ENCODE results near the gene ZNF99.
"Not testable (repeated sequence)": the region's sequence is repeated elsewhere in the genome, so short reads cannot be mapped to it uniquely, and the experiment has no call there.

The ZNF99 gene

DNA sequence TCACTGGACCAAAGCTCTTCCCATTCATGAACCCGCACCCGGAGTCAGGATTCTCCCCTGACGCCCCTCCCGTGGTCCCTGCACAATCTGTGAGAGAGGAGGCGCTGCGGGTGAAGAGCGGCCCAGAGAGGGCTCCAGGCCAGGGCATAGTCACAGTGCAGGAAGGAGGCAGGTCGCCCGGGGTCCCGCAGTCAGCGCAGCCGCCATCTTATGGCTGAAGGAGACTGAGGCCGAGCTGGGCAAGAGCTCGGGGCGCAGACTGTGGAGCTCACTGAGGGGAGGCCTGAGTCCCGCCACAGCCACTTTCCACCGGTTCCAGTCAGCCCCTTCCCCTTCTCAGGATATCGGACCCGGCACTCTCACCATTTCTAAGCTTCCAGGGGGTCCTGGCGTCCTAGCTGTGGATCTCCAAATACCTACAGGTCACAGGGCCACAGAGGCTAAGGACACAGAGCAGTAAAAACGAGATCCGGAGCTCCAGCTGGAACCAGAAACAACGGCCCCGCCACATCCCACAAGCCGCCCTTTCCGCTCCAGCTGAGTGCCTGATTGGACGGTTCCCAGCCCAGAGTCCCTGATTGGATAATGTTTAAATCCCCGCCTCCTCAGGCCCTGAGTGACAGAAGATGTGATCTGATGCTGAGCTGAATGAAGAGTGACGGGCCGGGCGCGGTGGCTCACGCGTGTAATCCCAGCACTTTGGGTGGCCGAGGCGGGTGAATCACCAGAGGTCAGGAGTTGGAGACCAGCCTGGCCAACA is at the start of gene ZNF99:
Gene ZNF99, minus strand, starts transcription at position 501 of the 760 bp plus-strand sequence. Its CDS starts 135 bp downstream, at position 366.
- DNase-seq (ENCODE audit: low read depth in 2 of 2, low spot score in 1 of 2): no peak

DNA sequence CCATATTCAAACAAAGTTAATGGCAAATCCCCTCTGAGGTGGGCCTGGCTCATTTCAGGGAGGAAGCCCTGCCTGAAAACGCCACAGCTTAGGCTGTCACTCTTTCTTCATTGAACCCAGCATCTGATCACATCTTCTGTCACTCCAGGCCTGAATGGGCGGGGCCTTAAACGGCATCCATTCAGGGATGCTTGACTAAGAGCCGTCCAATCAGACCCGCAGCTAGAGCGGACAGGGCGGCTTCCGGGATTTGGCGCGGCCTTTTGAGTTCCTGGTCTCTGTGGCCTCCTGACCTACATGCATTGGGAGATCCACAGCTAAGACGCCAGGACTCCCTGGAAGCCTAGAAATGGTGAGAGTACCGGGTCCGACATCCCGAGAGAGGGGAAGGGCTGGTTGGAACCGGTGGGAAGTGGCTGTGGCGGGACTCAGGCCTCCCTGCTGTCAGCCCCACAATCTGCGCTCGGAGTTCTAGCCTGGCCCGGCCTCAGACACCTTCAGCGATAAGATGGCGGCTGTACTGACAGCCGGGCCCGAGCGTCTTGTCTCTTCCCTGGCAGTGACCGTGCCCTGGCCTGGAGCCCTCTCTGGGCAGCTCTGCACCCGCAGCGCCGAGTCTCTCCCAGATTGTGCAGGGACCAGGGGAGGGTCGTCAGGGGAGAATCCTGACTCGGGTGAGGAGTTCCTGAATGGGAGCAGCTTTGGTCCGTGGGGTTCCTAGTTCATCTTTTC is 48.2 kb upstream of the ZNF99 start, which contains the start of gene ZNF723:
Gene ZNF723, plus strand, starts transcription at position 261 of the 732 bp plus-strand sequence. Its CDS starts 89 bp downstream, at position 350.
- DNase-seq (ENCODE audit: low read depth in 2 of 2, low spot score in 1 of 2): no peak

DNA sequence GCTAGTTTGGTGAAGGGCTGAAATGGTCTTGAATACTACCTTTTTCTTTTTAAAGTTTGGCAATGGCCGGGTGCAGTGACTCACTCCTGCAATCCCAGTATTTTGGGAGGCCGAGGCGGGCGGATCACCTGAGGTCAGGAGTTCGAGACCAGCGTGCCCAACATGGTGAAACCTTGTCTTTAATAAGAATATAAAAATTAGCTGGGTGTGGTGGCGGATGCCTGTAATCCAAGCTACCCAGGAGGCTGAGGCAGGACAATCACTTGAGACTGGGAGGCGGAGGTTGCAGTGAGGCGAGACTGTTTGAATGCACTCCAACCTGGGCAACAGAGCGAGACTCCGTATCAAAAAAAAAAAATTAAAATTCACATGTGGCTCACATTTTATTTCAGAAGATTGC is 47.3 kb upstream of the ZNF99 start:
- DNase-seq (ENCODE audit: low read depth in 2 of 2, low spot score in 1 of 2): no peak

DNA sequence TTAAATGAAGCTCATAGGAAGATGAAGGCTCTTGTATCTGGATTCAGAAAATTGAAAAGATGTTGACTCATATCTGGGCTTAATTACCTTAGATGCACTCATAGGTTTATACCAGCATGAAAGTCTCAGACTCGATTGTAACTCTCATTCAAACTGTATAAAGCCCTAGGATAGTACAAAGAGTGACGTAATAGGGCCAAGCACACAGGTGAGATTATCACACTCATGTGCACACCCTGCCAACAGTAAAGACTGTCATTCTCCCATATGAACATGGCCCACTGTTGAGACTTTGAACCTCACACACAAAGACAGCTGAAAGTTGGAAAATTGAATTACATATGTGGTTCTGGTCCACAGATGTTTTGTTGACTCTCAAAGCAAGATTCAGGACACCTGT is 30.2 kb upstream of the ZNF99 start:
- no peak for DNase-seq (ENCODE audit: low read depth in 2 of 2, low spot score in 1 of 2)

DNA sequence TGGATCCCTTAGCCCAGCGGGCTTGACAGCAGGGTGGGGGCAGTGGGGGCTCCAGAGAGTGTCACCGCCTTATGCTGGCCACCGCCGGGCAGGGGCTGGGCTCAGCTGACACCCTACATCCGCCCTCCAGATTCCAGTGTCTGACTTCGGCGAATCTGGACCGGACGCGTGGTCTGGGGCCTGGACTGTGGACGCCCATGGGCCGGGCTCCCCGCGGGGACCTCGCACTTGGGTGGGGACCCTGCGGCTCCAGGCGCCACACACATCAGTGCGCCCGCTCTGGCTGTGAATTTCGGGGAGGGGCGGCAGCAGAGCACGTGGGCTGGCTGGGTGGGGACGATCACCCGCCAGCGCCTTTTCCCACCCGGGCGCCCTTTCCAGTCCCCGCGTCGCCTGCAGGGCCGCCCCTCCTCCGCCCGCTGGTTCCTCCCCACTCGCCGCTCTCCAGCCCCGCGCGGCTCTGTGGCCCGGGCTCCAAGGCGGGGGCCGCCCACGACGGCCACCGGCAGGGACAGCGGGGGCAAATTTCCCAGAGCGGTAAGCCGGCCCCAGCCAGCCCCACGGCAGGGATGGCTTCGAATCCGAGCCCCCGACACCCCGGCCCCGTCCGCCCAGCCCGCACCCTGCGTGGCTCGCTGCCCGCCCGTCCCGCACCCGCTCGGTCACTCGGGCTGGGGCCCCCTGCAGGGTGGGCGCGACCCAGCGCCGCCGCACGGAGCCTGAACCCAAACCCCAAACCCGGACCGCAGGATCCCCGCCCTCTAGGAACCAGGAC is 23.3 kb upstream of the ZNF99 start:
- DNase-seq (ENCODE audit: low read depth in 2 of 2, low spot score in 1 of 2): no peak

DNA sequence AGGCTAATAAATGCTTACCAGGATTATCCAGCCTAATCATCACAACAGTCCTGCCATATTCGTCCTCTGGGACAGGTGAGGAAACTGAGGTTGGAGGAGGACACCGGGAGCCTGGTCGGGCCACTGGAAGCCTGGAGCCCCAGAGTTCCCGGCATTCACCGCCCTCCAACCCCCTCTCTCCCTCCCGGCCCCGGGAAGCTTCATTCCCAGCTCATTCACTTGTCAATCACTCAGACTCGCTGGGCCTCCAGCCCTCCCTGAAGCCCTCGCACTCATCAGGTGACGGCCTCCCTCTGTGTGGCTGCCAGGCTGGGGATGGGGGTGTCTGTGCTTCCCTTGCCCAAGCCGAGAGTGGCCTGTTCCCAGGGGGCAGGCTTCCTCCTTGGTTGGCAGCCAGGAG is 22.5 kb upstream of the ZNF99 start:
- no peak for DNase-seq (ENCODE audit: low read depth in 2 of 2, low spot score in 1 of 2)

DNA sequence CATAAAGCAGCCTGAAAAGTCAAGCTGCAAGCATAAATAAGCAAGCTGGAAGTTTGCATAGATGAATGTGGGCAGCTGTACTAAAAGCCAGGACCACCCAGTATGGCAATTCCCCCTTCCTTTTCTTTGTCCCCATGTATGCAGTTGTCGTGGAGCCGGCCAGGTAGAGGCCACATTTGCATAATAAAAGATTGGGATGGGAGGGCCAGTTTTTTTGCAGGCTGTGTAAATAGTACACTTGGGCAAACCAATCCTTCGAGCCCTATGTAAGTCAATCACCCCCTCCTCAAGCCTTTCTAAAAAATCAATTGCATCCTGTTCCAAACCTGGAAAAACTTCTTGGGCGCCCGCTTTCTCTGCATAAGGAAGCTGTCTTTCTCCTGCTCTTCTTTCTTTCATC is 13.1 kb upstream of the ZNF99 start:
- DNase-seq (ENCODE audit: low read depth in 2 of 2, low spot score in 1 of 2): no peak

DNA sequence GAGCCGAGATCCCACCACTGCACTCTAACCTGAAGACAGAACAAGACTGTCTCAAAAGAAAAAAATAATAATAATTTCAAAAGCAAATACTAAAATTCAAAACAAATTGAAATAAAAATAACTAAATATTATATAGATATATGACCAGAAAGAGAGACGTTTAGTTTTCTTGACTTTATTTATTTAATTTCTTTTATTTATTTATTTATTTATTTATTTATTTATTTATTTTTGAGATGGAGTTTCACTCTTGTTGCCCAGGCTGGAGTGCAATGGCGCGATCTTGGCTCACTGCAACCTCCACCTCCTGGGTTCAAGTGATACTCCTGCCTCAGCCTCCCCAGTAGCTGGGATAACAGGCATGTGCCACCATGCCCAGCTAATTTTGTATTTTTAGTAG is 8.9 kb upstream of the ZNF99 start:
- DNase-seq (ENCODE audit: low read depth in 2 of 2, low spot score in 1 of 2): not testable (repeated sequence)

DNA sequence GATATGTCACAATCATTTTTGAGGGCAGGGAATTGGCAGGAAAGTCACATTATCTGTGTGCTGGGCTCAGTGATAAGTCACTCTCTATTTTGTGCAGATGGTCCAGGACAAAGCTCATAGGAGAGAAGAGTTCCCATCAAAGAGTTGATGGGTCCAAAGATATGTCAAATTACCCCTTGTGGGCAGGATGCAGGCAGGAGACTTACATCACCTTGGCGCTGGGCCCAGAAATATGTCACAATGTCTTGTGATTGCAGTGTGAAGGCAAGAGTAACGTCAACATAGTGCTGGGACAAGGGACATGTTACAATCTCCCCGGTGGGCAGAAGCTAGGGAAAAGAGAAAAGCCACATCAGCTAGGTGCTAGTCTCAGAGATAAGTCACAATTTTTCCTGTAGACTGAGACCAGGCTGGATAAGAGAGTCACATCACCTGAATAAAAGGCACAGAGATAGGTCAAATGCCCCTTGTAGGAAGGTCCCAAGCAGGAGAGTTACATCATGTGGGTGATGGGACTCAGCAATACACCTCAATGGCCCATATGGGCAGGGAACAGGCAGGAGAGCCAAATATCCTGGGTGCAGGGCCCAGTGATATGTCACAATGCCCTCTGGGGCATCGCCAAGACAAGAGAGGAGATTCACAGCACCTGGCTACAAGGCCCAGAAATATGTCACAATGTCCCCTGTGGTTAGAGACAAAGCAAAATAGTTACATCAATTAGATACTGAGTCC is 47.9 kb downstream of the ZNF99 start:
- no peak for DNase-seq (ENCODE audit: low read depth in 2 of 2, low spot score in 1 of 2)

DNA sequence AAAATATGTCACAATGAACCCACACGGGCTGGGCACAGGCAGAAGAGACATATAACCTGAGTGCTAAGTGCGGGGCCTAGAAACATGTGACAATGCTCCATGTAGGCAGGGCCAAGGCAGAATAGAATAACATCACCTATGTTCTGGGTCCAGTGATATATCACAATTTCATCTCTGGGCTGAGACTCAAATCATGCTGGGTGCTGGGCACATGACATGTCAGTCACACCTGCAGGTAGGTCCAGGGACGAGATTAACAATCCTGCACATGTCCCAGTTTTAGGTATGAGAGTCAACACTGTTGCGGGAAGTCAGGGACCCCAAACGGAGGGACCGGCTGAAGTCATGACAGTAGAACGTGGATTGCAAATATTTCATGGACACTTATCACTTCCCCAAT is 50.3 kb downstream of the ZNF99 start:
- no peak for DNase-seq (ENCODE audit: low read depth in 2 of 2, low spot score in 1 of 2)

DNA sequence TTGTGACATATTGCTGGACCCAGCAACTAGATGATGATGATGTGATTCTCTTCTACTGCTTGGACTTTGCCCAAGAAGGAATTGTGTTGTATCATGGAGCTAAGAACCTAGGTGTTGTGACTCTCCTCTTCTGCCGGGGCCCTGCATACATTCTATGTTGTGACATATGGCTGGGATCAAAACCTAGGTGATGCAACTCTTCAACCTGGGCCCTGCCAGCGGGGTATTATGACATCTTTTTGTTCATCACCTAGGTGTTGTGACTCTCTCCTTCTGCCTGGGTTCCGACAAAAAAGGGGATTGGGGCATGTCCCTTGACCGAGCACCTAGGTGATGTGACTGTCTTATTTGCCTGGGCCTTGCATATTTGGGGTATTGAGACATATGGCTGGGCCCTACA is 55.7 kb downstream of the ZNF99 start:
- DNase-seq (ENCODE audit: low read depth in 2 of 2, low spot score in 1 of 2): not testable (repeated sequence)

DNA sequence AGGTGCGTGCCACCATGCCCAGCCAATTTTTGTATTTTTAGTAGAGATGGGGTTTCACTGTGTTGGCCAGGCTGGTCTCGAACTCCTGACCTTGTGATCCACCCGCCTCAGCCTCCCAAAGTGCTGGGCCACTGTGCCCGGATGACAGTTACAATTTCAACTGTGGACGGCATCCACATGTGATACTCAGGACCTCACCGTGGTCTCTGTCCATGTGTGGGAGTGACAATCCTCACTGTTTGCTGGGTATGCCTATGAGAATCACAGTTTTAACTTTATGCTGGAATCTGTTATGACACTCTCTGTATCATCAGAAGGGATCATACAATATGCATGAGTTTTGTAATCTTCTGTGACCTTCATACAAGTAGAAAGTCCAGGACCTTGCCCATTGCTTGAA is 62.4 kb downstream of the ZNF99 start:
- not testable (repeated sequence) for DNase-seq (ENCODE audit: low read depth in 2 of 2, low spot score in 1 of 2)

DNA sequence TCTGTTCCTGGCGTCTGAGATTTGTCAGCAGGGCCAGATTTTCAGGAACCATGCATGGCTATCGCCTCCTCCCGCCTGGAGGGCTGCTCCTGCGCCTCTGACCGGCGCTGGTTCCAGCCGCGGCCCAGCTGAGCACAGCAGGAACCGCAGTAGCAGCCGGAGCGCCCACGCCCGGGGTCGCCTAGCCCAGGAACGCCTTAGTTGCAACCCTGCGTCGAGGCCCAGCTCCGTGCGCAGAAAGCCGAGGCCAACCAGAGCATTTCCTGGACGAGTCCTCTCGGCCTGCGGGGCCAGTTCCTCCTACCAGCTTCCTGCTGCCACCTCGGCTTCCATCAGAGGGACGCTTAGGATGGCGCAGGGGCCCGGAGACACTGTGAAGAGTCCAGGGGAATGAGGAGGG is 75.0 kb downstream of the ZNF99 start:
- no peak for DNase-seq (ENCODE audit: low read depth in 2 of 2, low spot score in 1 of 2)

DNA sequence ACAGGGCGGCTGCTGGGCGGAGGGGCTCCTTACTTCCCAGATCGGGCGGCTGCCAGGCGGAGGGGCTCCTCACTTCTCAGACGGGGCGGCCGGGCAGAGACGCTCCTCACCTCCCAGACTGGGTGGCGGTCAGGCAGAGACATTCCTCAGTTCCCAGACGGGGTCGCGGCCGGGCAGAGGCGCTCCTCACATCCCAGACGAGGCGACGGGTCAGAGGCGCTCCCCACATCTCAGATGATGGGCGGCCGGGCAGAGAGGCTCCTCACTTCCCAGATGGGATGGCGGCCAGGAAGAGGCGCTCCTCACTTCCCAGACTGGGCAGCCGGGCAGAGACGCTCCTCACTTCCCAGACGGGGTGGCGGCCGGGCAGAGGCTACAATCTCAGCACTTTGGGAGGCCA is 80.9 kb downstream of the ZNF99 start:
- DNase-seq (ENCODE audit: low read depth in 2 of 2, low spot score in 1 of 2): not testable (repeated sequence)

DNA sequence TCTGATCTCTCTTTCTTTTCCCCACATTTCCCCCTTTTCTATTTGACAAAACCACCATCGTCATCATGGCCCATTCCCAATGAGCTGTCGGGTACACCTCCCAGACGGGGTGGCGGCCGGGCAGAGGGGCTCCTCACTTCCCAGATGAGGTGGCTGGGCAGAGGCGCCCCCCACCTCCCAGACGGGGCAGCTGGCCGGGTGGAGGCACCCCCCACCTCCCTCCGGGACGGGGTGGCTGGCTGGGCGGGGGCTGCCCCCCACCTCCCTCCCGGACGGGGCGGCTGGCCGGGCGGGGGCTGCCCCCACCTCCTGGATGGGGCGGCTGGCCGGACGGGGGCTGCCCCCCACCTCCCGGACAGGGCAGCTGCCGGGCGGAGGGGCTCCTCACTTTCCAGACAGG is 81.3 kb downstream of the ZNF99 start:
- DNase-seq (ENCODE audit: low read depth in 2 of 2, low spot score in 1 of 2): not testable (repeated sequence)

All from stimulated activated CD8-positive, alpha-beta memory T cell treated with anti-CD3 and anti-CD28 coated beads, Interleukin-4, amount 100 ng/mL, for 4 hours (primary cell).